Measurements from ENCODE around the gene CITED2.

CITED2 gene

DNA sequence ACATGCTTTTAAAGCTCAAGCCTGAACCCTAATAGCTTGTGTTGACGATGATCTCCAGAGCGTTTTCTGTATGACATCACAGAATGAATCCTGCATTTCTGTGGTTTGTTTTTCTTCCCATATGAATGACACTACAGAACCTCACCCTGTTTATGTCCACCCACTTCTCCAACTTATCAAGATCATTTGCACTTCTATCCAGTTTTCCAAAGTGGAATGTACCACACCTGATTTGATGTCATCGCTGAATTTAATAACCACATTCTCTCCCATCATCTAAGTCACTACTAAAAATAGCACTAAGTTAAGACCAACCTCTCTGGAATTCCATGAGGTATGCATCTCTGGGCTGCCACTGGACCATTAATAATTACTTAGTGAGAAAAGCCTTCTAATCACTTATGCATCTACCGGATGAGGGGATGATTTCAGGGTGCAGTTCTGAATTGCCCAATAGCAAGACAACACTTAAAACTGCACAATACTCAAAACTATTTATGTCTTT lies 33.3 kb upstream of the CITED2 start (continued):
- TF ChIP-seq, protein P1, sequence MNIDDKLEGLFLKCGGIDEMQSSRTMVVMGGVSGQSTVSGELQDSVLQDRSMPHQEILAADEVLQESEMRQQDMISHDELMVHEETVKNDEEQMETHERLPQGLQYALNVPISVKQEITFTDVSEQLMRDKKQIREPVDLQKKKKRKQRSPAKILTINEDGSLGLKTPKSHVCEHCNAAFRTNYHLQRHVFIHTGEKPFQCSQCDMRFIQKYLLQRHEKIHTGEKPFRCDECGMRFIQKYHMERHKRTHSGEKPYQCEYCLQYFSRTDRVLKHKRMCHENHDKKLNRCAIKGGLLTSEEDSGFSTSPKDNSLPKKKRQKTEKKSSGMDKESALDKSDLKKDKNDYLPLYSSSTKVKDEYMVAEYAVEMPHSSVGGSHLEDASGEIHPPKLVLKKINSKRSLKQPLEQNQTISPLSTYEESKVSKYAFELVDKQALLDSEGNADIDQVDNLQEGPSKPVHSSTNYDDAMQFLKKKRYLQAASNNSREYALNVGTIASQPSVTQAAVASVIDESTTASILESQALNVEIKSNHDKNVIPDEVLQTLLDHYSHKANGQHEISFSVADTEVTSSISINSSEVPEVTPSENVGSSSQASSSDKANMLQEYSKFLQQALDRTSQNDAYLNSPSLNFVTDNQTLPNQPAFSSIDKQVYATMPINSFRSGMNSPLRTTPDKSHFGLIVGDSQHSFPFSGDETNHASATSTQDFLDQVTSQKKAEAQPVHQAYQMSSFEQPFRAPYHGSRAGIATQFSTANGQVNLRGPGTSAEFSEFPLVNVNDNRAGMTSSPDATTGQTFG (tag by site-specific recombination; IDR thresholded peaks at IDR 0.05; ENCODE audit: borderline replicate concordance), result no peak
- TF ChIP-seq, protein P2, sequence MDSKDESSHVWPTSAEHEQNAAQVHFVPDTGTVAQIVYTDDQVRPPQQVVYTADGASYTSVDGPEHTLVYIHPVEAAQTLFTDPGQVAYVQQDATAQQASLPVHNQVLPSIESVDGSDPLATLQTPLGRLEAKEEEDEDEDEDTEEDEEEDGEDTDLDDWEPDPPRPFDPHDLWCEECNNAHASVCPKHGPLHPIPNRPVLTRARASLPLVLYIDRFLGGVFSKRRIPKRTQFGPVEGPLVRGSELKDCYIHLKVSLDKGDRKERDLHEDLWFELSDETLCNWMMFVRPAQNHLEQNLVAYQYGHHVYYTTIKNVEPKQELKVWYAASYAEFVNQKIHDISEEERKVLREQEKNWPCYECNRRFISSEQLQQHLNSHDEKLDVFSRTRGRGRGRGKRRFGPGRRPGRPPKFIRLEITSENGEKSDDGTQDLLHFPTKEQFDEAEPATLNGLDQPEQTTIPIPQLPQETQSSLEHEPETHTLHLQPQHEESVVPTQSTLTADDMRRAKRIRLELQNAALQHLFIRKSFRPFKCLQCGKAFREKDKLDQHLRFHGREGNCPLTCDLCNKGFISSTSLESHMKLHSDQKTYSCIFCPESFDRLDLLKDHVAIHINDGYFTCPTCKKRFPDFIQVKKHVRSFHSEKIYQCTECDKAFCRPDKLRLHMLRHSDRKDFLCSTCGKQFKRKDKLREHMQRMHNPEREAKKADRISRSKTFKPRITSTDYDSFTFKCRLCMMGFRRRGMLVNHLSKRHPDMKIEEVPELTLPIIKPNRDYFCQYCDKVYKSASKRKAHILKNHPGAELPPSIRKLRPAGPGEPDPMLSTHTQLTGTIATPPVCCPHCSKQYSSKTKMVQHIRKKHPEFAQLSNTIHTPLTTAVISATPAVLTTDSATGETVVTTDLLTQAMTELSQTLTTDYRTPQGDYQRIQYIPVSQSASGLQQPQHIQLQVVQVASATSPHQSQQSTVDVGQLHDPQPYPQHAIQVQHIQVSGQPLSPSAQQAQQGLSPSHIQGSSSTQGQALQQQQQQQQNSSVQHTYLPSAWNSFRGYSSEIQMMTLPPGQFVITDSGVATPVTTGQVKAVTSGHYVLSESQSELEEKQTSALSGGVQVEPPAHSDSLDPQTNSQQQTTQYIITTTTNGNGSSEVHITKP (tag by site-specific recombination; IDR thresholded peaks at IDR 0.05), result peak; percentile 88
- no peak for TF ChIP-seq ZNF777 (tag by site-specific recombination; IDR thresholded peaks at IDR 0.05; ENCODE audit: borderline replicate concordance)
- TF ChIP-seq KLF1 (tag by site-specific recombination; IDR thresholded peaks at IDR 0.05), result peak; percentile 81
- TF ChIP-seq KLF8 (tag by site-specific recombination; IDR thresholded peaks at IDR 0.05), result peak; percentile 55; the same call in 1 of the 2 replicates
- TF ChIP-seq, protein P3, sequence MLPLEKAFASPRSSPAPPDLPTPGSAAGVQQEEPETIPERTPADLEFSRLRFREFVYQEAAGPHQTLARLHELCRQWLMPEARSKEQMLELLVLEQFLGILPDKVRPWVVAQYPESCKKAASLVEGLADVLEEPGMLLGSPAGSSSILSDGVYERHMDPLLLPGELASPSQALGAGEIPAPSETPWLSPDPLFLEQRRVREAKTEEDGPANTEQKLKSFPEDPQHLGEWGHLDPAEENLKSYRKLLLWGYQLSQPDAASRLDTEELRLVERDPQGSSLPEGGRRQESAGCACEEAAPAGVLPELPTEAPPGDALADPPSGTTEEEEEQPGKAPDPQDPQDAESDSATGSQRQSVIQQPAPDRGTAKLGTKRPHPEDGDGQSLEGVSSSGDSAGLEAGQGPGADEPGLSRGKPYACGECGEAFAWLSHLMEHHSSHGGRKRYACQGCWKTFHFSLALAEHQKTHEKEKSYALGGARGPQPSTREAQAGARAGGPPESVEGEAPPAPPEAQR (tag by site-specific recombination; IDR thresholded peaks at IDR 0.05), result no peak
- peak; percentile 80 for TF ChIP-seq ZBTB21 (tag by site-specific recombination; IDR thresholded peaks at IDR 0.05)
- no peak for TF ChIP-seq ZNF48 (tag by site-specific recombination; IDR thresholded peaks at IDR 0.05)
- 0 out of 2 replicates have a peak, but pooled peaks have one; percentile 5 for TF ChIP-seq ZNF335 (tag by site-specific recombination; conservative IDR thresholded peaks at IDR 0.05)
- peak; percentile 79 for TF ChIP-seq SP7 (tag by site-specific recombination; IDR thresholded peaks at IDR 0.05)

DNA sequence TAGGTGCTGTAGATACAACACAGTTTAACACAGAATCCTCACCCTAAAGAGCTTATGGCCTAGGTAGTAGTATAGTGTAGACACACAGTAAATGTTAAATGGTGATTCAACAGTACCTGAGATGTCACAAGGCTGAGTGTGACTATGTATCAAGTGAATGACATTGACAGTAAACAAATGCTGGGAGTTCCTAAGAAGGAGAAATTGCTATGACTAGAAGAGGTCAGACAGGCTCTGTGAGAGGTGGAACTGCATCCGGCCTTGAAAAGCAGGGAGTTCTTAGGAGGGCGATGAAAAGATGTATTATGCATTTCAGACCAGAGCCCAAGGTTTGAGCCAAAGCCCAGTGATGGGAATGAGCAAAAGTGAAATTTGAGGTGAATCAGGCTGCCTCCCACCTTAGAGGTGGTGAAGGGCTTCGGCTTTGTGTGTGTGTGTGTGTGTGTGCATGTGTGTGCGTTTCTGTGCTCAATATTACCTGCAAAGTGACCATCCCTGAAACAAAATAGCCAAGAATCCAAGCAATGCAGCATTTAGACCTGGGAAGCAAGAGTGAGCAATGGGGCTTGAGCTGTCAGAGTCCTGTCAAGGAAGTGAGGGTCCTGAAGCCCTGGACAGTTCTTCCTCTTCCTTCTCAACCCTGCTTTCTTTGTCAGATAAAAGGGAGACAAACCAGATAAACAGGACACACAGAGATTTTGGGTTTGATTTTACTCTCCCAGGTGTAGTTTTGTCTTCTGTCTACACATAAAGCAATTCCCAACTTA lies 32.3 kb upstream of the CITED2 start:
- H3K36me3 ChIP-seq (ENCODE audit: control insufficient read depth in 2 of 2, insufficient read depth in 1 of 2, low read length in 2 of 2), result no peaks in the 10 kb centered on the region
- TF ChIP-seq, protein P4, sequence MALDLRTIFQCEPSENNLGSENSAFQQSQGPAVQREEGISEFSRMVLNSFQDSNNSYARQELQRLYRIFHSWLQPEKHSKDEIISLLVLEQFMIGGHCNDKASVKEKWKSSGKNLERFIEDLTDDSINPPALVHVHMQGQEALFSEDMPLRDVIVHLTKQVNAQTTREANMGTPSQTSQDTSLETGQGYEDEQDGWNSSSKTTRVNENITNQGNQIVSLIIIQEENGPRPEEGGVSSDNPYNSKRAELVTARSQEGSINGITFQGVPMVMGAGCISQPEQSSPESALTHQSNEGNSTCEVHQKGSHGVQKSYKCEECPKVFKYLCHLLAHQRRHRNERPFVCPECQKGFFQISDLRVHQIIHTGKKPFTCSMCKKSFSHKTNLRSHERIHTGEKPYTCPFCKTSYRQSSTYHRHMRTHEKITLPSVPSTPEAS (tag by site-specific recombination; IDR thresholded peaks at IDR 0.05), result peak; percentile 57
- TF ChIP-seq, protein P5, sequence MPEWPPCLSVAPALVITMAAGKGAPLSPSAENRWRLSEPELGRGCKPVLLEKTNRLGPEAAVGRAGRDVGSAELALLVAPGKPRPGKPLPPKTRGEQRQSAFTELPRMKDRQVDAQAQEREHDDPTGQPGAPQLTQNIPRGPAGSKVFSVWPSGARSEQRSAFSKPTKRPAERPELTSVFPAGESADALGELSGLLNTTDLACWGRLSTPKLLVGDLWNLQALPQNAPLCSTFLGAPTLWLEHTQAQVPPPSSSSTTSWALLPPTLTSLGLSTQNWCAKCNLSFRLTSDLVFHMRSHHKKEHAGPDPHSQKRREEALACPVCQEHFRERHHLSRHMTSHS (tag by site-specific recombination; IDR thresholded peaks at IDR 0.05), result no peak
- peaks cover 3% of the 10 kb centered on the region; the same call in 1 of the 2 replicates for H3K4me1 ChIP-seq (ENCODE audit: control insufficient read depth, insufficient read depth, low read length)
- ChIA-PET CTCF (no interaction called here), POLR2A (interaction anchor here (0.8 to 2.4 kb wide), 4 partner anchors 12 to 181 kb away, joined by 4 to 45 read pairs (median 4); partner anchors contain the start of gene CITED2)
- H3K27ac ChIP-seq (ENCODE audit: extremely low read depth, low read depth, low read length), result no peak overlapping the region
- no peaks in the 10 kb centered on the region for H3K9me3 ChIP-seq (ENCODE audit: control insufficient read depth, insufficient read depth, low read depth, low read length)
- H3K4me3 ChIP-seq (ENCODE audit: low read depth, low read length), result no peak overlapping the region
